Naive thymus-derived CD8-positive, alpha-beta T cell (primary cell): ENCODE results near the gene BCKDHB. TPM values are rescaled to one million over a fixed set of nuclear protein-coding genes. Genes with fewer than 3 reads are reported as not detected.

Experiments
- ATAC-seq, 2 donors: fragments of 150-1000 bp; cut with Tn5 transposase in 1 of 2; sonication (Bioruptor Pico), chemical (Tn5 transposase) in 1 of 2; 1 replicate in 1 of 2; 2 replicates in 1 of 2; pipeline ENCODE4 v1.10.0; 2021; ENCODE audit warnings: mild to moderate bottlenecking in 2 of 2, moderate library complexity in 2 of 2
- POLR2A ChIA-PET: fragments of 350-600 bp; sonication (Branson Sonifier 250); formaldehyde crosslinking; loops from one replicate; lab custom pipeline; 2021; ENCODE audit warnings: antibody characterized with exemption; lab: Charles Lee
- DNase-seq, 10 donors: peaks; one replicate each; pipeline versions ENCODE4 v3.0.0 to v3.0.0-alpha.2; 2020 to 2022
- H3K27ac Mint-ChIP-seq, 10 donors: one replicate each; pipeline ENCODE4 v1.8.0; 2020 to 2022; ENCODE audit warnings: mild to moderate bottlenecking in 10 of 10, mixed read lengths in 10 of 10, moderate library complexity in 4 of 10, inconsistent platforms in 1 of 10
- H3K27me3 Mint-ChIP-seq, 5 donors: one replicate each; pipeline ENCODE4 v1.8.0; 2021 to 2022; ENCODE audit warnings: mixed read lengths in 5 of 5
- H3K36me3 Mint-ChIP-seq, 3 donors: one replicate each; pipeline ENCODE4 v1.8.0; 2020 to 2022; ENCODE audit warnings: mixed read lengths in 3 of 3, mild to moderate bottlenecking in 2 of 3, inconsistent platforms in 1 of 3
- H3K4me1 Mint-ChIP-seq, 4 donors: one replicate each; pipeline ENCODE4 v1.8.0; 2021 to 2022; ENCODE audit warnings: mixed read lengths in 4 of 4
- H3K4me3 Mint-ChIP-seq, 10 donors: one replicate each; pipeline ENCODE4 v1.8.0; 2020 to 2022; ENCODE audit warnings: mild to moderate bottlenecking in 10 of 10, mixed read lengths in 10 of 10, moderate library complexity in 6 of 10, inconsistent platforms in 1 of 10
- H3K9me3 Mint-ChIP-seq, 9 donors: one replicate each; pipeline ENCODE4 v1.8.0; 2020 to 2022; ENCODE audit warnings: mixed read lengths in 9 of 9, mild to moderate bottlenecking in 3 of 9, inconsistent platforms in 1 of 9, moderate library complexity in 1 of 9
- polyA plus RNA-seq, 3 donors: library from polyadenylated mRNA; unstranded; fragments of 300-500 nt; fragmentation: Illumina TruSeq; gene quantifications; one replicate each; pipeline ENCODE4 v1.2.3, GENCODE V29; 2021
- total RNA-seq, 8 experiments: library from RNA in 2 of 8; stranded (reverse) in 2 of 8; gene quantifications; one replicate each; pipeline ENCODE4 v1.2.3 and lab custom pipeline; 2021 to 2026

BCKDHB gene
- total and polyA plus RNA-seq, 5 experiments from 2014 or later = 20.1 to 31.4 (median 24.1) TPM

GRCh38 chr6:80158478-80158989 lies 52.1 kb downstream of the BCKDHB start:
- peaks cover 0 to 6% (median 0%) of the 10 kb centered on the region in 3 donors for H3K36me3 Mint-ChIP-seq
- no peak overlapping the region for H3K4me3 Mint-ChIP-seq
- no peaks in the 10 kb centered on the region for H3K9me3 Mint-ChIP-seq
- ATAC-seq = no peak
- H3K27ac Mint-ChIP-seq = no peak overlapping the region
- POLR2A ChIA-PET = no interaction called here
- H3K27me3 Mint-ChIP-seq = no peaks in the 10 kb centered on the region
- no peak for DNase-seq
- H3K4me1 Mint-ChIP-seq = no peaks in the 10 kb centered on the region

GRCh38 chr6:80161434-80161833 lies 55.0 kb downstream of the BCKDHB start:
- Mint-ChIP-seq H3K4me1 (peaks cover 0 to 8% (median 1%) of the 10 kb centered on the region in 4 donors), H3K4me3 (no peak overlapping the region), H3K27me3 (no peaks in the 10 kb centered on the region), H3K9me3 (no peaks in the 10 kb centered on the region), H3K36me3 (peaks cover 0 to 6% (median 0%) of the 10 kb centered on the region in 3 donors), H3K27ac (peak overlapping the region in 1 of 10 donors; percentile 35)
- POLR2A ChIA-PET = interaction anchor here (0.6 to 2.9 kb wide), 2 partner anchors 49 to 55 kb away, joined by 3 to 10 read pairs; partner anchors contain the start of gene BCKDHB
- no peak for ATAC-seq
- no peak for DNase-seq

- Mint-ChIP-seq H3K4me1 (peaks cover 0 to 8% (median 1%) of the 10 kb centered on the region in 4 donors), H3K36me3 (peaks cover 0 to 13% (median 12%) of the 10 kb centered on the region in 3 donors), H3K4me3 (no peak overlapping the region), H3K27me3 (no peaks in the 10 kb centered on the region), H3K27ac (no peak overlapping the region), H3K9me3 (no peaks in the 10 kb centered on the region)
- ATAC-seq = peak; percentile 76 to 77
- POLR2A ChIA-PET = interaction anchor here (0.6 to 2.9 kb wide), 3 partner anchors 58 to 1589 kb away, joined by 3 to 10 read pairs (median 6); partner anchors contain the start of genes BCKDHB and TENT5A
- peak in 4 of 10 donors; percentile 2 to 23 (median 11) for DNase-seq
Measured at GRCh38 chr6:80163754-80164187, 57.3 kb downstream of the BCKDHB start.

- POLR2A ChIA-PET = no interaction called here
- peak overlapping the region in 6 of 10 donors; percentile 17 to 81 (median 50) for H3K27ac Mint-ChIP-seq
Measured at GRCh38 chr6:80165143-80165542, 58.7 kb downstream of the BCKDHB start.

GRCh38 chr6:80165819-80166218 lies 59.3 kb downstream of the BCKDHB start:
- H3K4me3 Mint-ChIP-seq = no peak overlapping the region
- H3K27me3 Mint-ChIP-seq = no peaks in the 10 kb centered on the region
- H3K9me3 Mint-ChIP-seq = no peaks in the 10 kb centered on the region
- no peak overlapping the region for H3K27ac Mint-ChIP-seq
- H3K36me3 Mint-ChIP-seq = peaks cover 4 to 30% (median 21%) of the 10 kb centered on the region in 3 donors
- no peak for DNase-seq
- ATAC-seq = no peak
- peaks cover 0 to 8% (median 1%) of the 10 kb centered on the region in 4 donors for H3K4me1 Mint-ChIP-seq
- POLR2A ChIA-PET = no interaction called here

More at GRCh38 chr6:80165143-80165542, 58.7 kb downstream of the BCKDHB start:
- Mint-ChIP-seq H3K36me3 (peaks cover 0 to 23% (median 16%) of the 10 kb centered on the region in 3 donors), H3K9me3 (no peaks in the 10 kb centered on the region), H3K27me3 (no peaks in the 10 kb centered on the region), H3K4me3 (peak overlapping the region in 5 of 10 donors; percentile 3 to 41 (median 13)), H3K4me1 (peaks cover 0 to 8% (median 1%) of the 10 kb centered on the region in 4 donors)
- DNase-seq = no peak
- no peak for ATAC-seq

- no peak overlapping the region for H3K27ac Mint-ChIP-seq
- H3K9me3 Mint-ChIP-seq = no peaks in the 10 kb centered on the region
- ATAC-seq (no peak), DNase-seq (no peak)
- POLR2A ChIA-PET = no interaction called here
- H3K36me3 Mint-ChIP-seq = peaks cover 10 to 57% (median 43%) of the 10 kb centered on the region in 3 donors
- H3K4me1 Mint-ChIP-seq = peaks cover 0 to 3% (median 0%) of the 10 kb centered on the region in 4 donors
- no peaks in the 10 kb centered on the region for H3K27me3 Mint-ChIP-seq
- no peak overlapping the region for H3K4me3 Mint-ChIP-seq
Measured at GRCh38 chr6:80170433-80170832, 64.0 kb downstream of the BCKDHB start.

- H3K9me3 Mint-ChIP-seq = no peaks in the 10 kb centered on the region
- H3K4me1 Mint-ChIP-seq = no peaks in the 10 kb centered on the region
- H3K36me3 Mint-ChIP-seq = peaks cover 10 to 61% (median 49%) of the 10 kb centered on the region in 3 donors
- DNase-seq (no peak), ATAC-seq (no peak)
- POLR2A ChIA-PET = no interaction called here
- no peaks in the 10 kb centered on the region for H3K27me3 Mint-ChIP-seq
- H3K27ac Mint-ChIP-seq = no peak overlapping the region
- H3K4me3 Mint-ChIP-seq = no peak overlapping the region
Measured at GRCh38 chr6:80173411-80173810, 66.9 kb downstream of the BCKDHB start.

- H3K27ac Mint-ChIP-seq = no peak overlapping the region
Measured at GRCh38 chr6:80174900-80175572, 68.6 kb downstream of the BCKDHB start.

GRCh38 chr6:80179695-80180094 lies 73.2 kb downstream of the BCKDHB start:
- ATAC-seq = no peak
- H3K9me3 Mint-ChIP-seq = peaks cover 0 to 12% (median 2%) of the 10 kb centered on the region in 9 donors
- H3K4me3 Mint-ChIP-seq = no peak overlapping the region
- no peaks in the 10 kb centered on the region for H3K27me3 Mint-ChIP-seq
- POLR2A ChIA-PET = no interaction called here
- H3K27ac Mint-ChIP-seq = no peak overlapping the region
- H3K36me3 Mint-ChIP-seq = peaks cover 18 to 50% (median 30%) of the 10 kb centered on the region in 3 donors
- no peaks in the 10 kb centered on the region for H3K4me1 Mint-ChIP-seq
- DNase-seq = no peak

More at GRCh38 chr6:80174900-80175572, 68.6 kb downstream of the BCKDHB start:
- H3K4me1 Mint-ChIP-seq = no peaks in the 10 kb centered on the region
- H3K9me3 Mint-ChIP-seq = no peaks in the 10 kb centered on the region
- POLR2A ChIA-PET = no interaction called here
- H3K27me3 Mint-ChIP-seq = no peaks in the 10 kb centered on the region
- no peak for ATAC-seq
- peaks cover 10 to 47% (median 44%) of the 10 kb centered on the region in 3 donors for H3K36me3 Mint-ChIP-seq
- DNase-seq = no peak
- H3K4me3 Mint-ChIP-seq = no peak overlapping the region

GRCh38 chr6:80181352-80182081 lies 75.0 kb downstream of the BCKDHB start:
- peaks cover 25 to 53% (median 27%) of the 10 kb centered on the region in 3 donors for H3K36me3 Mint-ChIP-seq
- no peak for ATAC-seq
- POLR2A ChIA-PET = no interaction called here

GRCh38 chr6:80182308-80182707 lies 75.8 kb downstream of the BCKDHB start:
- Mint-ChIP-seq H3K4me1 (no peaks in the 10 kb centered on the region), H3K36me3 (peaks cover 27 to 56% (median 27%) of the 10 kb centered on the region in 3 donors), H3K4me3 (no peak overlapping the region), H3K27me3 (no peaks in the 10 kb centered on the region), H3K9me3 (peaks cover 0 to 23% (median 8%) of the 10 kb centered on the region in 9 donors), H3K27ac (no peak overlapping the region)
- ATAC-seq = no peak
- POLR2A ChIA-PET = no interaction called here
- DNase-seq = no peak

More at GRCh38 chr6:80181352-80182081, 75.0 kb downstream of the BCKDHB start:
- Mint-ChIP-seq H3K4me3 (no peak overlapping the region), H3K9me3 (peaks cover 0 to 23% (median 8%) of the 10 kb centered on the region in 9 donors), H3K27ac (no peak overlapping the region), H3K4me1 (no peaks in the 10 kb centered on the region), H3K27me3 (no peaks in the 10 kb centered on the region)
- no peak for DNase-seq

- no peaks in the 10 kb centered on the region for H3K27me3 Mint-ChIP-seq
- H3K4me1 Mint-ChIP-seq = no peaks in the 10 kb centered on the region
- no peak overlapping the region for H3K4me3 Mint-ChIP-seq
- no peak for ATAC-seq
- DNase-seq = no peak
- POLR2A ChIA-PET = no interaction called here
- peaks cover 0 to 23% (median 8%) of the 10 kb centered on the region in 9 donors for H3K9me3 Mint-ChIP-seq
- peaks cover 27 to 62% (median 27%) of the 10 kb centered on the region in 3 donors for H3K36me3 Mint-ChIP-seq
- H3K27ac Mint-ChIP-seq = peak overlapping the region in 1 of 10 donors; percentile 9
Measured at GRCh38 chr6:80183019-80183795, 76.7 kb downstream of the BCKDHB start.
